ENCODE measurements around the gene SNX18.

DNA sequence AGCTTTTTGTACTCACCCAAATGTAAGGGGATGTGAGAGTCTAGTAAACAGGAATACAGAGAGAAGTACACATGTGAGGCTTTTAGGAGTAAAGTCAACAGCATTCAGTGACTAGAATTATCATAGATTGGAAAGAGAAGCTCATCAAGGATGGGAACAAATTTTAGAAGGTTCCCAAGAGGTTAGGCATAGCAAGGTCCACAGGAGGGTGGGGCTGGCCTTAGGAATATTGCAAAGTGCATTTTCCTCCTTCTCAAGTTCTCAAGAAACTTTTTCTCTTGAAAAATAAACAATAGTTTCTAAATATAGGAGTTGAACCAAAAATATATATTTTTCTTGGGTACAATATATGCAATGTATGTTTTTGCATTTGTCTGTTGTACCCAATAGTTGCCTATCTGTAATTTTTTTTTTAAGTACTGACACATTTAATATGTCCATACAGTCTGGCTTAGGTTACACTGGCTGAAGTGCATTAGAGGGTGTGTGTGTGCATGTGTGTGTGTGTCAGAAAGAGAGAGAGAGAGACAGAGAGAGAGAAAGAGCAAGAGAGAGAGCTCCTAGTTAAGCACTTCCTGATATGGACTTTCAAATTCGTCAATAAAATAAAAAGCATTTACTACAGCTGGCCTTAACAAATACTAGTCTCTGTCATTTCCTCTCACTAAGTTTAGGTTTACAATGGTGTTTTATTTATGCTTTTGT lies 62.2 kb downstream of the SNX18 start:
- TF ChIP-seq, protein P1, sequence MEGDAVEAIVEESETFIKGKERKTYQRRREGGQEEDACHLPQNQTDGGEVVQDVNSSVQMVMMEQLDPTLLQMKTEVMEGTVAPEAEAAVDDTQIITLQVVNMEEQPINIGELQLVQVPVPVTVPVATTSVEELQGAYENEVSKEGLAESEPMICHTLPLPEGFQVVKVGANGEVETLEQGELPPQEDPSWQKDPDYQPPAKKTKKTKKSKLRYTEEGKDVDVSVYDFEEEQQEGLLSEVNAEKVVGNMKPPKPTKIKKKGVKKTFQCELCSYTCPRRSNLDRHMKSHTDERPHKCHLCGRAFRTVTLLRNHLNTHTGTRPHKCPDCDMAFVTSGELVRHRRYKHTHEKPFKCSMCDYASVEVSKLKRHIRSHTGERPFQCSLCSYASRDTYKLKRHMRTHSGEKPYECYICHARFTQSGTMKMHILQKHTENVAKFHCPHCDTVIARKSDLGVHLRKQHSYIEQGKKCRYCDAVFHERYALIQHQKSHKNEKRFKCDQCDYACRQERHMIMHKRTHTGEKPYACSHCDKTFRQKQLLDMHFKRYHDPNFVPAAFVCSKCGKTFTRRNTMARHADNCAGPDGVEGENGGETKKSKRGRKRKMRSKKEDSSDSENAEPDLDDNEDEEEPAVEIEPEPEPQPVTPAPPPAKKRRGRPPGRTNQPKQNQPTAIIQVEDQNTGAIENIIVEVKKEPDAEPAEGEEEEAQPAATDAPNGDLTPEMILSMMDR (IDR thresholded peaks at IDR 0.05): no peak
- no peak for TF ChIP-seq EP300 (IDR thresholded peaks at IDR 0.05)
- no peak for TF ChIP-seq POLR2A (IDR thresholded peaks at IDR 0.05)

All from suprapubic skin (tissue), 3 donors.